Sciatic nerve (tissue), 2 donors: ENCODE data around the gene HARS1. TPM values are rescaled to one million over a fixed set of nuclear protein-coding genes. Genes with fewer than 3 reads are reported as not detected.
"Not testable (repeated sequence)": the region's sequence is repeated elsewhere in the genome, so short reads cannot be mapped to it uniquely, and the experiment has no call there.

Experiments
- ATAC-seq: fragments of 200-7000 bp; cut with Tn5 transposase; one replicate; pipeline ENCODE4 v1.9.1; 2020; ENCODE audit warnings: mild to moderate bottlenecking, moderate library complexity
- DNase-seq: peaks from one replicate; pipeline ENCODE4 v3.0.0-alpha.2; 2020; ENCODE audit warnings: low spot score
- intact Hi-C: fragments of 100-400 bp; cut with DNase I; formaldehyde crosslinking; loops from one replicate; pipeline ENCODE4 v1.14.2; 2022
- microRNA-seq: library from miRNA; unstranded; fragments of <30 nt; microRNA quantifications from one replicate; pipeline ENCODE4 v1.2.0, GENCODE V29; 2020
- total RNA-seq: library from RNA; stranded (reverse); fragmentation: NEBNext Ultra II Directional; extraction: Animal tissue kit (Norgen Biotek cat#: 25700); gene quantifications from one replicate; pipeline ENCODE4 v1.2.1, GENCODE V29; 2021
- donor health status: DM: no; HTN: no; CAD: no.
- donor health status: DM: no; HTN: no; CAD: no.

Gene HARS1
- total RNA-seq, 1 donor from 2014 or later: 43.3 TPM

DNA sequence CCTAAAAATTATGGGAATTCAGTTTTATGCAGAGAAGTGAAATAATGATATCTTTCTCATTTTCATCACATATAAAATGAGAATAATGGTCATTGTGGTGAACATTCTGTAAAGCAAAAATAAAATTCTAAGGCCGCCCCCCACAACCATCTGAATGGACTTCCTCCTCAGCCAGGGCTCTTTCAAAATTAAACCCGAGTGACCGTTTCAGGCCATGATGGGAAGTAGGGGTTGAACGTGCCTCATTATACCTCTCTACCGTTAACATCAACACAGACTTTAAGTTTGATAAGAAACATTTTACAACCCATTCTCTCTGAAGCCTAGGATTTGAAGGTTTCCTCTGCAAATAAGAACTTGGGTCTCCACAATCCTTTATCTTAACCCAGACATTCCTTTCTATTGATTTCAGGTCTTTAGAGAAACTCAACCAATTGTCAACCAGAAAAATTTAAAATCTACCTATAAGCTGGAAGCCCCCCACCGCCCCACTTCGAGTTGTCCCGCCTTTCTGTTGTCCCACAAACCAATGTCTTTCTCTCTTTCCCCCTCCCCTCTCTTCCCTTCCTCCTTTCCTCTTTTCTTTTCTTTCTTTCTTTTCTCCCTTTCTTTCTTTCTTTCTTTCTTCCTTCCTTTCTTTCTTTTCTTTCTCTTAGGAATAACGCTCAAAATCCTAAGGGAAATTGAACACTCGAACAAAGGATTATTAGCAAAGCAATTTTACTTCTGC, 53.6 kb downstream of the HARS1 start:
- DNase-seq (no peak), ATAC-seq (no peak)
- intact Hi-C loops: no loop called here

DNA sequence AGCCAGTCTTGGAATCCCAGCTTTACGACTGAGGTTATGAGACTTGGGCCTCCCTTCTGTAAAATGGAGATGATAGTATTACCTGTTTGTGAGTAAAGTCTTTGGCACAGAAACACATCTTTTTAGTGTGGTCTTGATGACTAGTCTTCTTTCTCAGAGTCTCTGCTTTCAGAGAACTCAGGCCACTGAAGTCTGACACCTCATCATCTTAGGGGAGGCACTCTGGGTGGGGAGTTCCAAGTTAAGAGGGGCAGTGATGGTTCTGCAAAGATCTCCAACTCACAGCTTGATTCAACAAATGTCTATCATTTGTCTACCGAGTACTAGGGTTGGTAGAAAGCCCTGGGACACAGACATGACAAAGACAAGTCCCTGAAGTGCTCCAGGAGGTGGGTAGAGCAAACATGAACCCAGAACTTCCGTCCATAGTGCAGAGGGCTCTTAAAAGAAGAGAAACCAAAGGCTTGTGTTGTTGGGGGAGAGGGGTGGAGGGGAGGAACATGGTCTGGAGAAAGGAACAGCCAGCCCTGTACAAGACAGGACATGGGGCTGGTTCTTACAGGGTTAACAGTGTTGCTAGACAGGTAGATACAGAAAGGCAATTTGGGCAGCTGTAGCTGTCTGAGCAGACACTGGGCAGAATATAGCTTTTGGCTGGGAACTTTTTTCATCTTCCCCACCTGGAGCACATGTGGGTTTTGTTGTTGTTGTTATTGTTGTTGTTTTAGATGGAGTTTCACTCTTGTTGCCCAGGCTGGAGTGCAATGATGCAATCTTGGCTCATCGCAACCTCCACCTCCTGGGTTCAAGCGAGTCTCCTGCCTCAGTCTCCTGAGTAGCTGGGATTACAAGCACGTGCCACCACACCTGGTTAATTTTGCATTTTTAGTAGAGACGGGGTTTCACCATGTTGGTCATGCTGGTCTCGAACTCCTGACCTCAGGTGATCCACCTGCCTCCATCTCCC, 55.6 kb downstream of the HARS1 start:
- intact Hi-C loops: no loop called here
- ATAC-seq: no peak
- DNase-seq: no peak

- ATAC-seq: no peak
- intact Hi-C loops: no loop called here
Measured at GRCh38 chr5:140634103-140634502, 57.1 kb downstream of the HARS1 start.

DNA sequence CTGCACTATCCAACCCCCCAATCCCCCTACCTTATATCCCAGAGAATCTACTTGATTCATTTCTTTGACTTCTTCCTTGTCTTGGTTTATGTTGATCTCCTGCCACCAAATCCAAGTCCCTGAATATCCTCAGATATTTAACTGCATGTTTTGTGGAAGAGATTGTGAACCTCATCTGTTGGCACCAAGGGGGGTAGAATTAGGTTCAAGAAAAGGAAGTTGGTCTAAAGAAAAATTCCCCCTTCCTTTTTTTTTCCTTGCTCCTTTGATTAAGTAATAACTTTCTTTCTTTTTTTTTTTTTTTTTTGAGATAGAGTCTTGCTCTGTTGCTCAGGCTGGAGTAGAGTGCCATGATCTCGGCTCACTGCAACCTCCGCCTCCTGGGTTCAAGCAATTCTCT, 57.7 kb downstream of the HARS1 start:
- no peak for ATAC-seq

More at GRCh38 chr5:140634103-140634502, 57.1 kb downstream of the HARS1 start:
- DNase-seq: no peak

DNA sequence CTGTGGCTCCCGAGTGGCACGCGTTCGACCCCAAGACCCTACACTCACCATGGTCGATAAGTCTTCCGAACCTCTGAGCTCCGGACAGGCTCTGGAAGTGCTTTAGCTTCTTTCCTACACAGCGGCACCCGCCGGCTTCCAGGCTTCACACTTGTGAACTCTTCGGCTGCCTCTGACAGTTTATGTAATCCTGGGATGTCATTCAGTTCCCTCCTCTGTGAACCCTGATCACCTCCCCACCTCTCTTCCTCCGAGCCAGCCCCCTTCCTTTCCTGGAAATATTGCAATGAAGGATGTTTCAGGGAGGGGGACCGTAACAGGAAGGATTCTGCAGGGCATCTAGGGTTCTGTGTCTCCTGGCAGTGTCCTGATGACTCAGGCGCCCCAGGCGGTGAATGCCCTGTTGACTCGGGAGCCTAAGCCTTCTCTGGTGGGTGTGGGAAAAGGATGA, 58.1 kb downstream of the HARS1 start, which contains the start of gene CD14:
Gene CD14 (minus strand): TSS at position 155 of the 451 bp plus-strand sequence. CDS start 104 bp downstream, at position 51.
- DNase-seq (peak; percentile 71), ATAC-seq (peak; percentile 82)
- intact Hi-C loops: no loop called here

More for the DNA sequence above, 57.7 kb downstream of the HARS1 start:
- intact Hi-C loops: no loop called here
- no peak for DNase-seq

- intact Hi-C loops: no loop called here
- ATAC-seq (peak; percentile 75), DNase-seq (peak; percentile 75)
Measured at GRCh38 chr5:140632366-140633020, 58.7 kb downstream of the HARS1 start.

DNA sequence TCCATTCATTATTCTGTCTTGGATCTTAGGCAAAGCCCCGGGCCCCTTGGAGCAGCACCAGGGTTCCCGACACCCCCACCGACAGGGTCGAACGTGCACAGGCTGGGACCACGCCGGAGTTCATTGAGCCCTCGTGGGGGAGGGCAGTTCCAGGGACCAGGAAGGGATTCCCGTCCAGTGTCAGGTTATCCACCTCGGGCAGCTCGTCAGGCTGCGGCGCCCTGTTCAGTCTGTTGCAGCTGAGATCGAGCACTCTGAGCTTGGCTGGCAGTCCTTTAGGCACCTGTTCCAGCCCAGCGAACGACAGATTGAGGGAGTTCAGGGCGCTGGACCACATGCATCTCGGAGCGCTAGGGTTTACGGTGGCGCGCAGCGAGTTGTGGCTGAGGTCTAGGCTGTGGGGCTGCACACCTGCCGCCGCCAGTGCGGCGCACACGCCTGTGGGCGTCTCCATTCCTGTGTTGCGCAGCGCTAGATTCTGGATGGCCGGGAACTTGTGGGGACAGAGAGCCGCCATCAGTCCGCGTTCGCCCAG, 59.3 kb downstream of the HARS1 start:
- intact Hi-C loops: no loop called here
- peak; percentile 2 for ATAC-seq

GRCh38 chr5:140631036-140631417, 60.1 kb downstream of the HARS1 start:
- ATAC-seq (no peak), DNase-seq (no peak)
- intact Hi-C loops: no loop called here

More for the DNA sequence above, 59.3 kb downstream of the HARS1 start:
- DNase-seq: no peak

GRCh38 chr5:140630292-140631035, 60.7 kb downstream of the HARS1 start:
- no peak for DNase-seq
- ATAC-seq: no peak
- intact Hi-C loops: no loop called here

DNA sequence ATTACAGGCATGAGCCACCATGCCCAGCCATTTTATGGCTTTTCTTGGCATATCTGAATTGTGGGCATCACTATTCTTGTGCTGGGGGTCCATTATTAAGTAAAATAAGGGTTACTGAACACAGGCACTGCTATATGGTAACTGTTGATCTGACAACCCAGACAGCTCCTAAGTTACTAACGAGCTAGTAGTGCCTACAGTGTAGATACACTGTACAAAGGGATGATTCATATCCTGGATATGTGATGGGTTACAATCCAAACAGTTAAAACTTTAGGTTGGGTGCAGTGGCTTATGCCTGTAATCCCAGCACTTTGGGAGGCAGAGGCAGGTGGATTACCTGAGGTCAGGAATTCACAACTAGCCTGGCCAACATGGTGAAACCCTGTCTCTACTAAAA, 62.5 kb downstream of the HARS1 start:
- ATAC-seq (no peak), DNase-seq (no peak)
- intact Hi-C loops: no loop called here

DNA sequence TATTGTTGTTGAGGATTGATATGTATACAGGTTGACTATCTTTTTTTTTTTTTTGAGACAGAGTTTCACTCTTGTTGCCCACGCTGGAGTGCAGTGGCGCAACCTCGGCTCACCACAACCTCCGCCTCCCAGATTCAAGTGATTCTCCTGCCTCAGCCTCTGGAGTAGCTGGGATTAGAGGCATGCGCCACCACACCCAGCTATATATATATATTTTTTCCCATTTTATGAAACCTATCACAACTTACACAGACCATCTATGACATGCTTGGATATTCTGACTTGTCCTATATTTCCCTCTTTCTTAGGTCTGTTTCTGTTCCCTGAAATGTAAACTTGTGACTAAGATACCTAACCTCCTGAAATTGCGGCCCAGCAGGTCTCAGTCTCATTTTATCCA, 63.2 kb downstream of the HARS1 start:
- DNase-seq (no peak), ATAC-seq (no peak)
- intact Hi-C loops: no loop called here

GRCh38 chr5:140624886-140625285, 66.3 kb downstream of the HARS1 start:
- DNase-seq, ATAC-seq, intact Hi-C loops: not testable (repeated sequence)

Small RNA genes within 50 kb of the gene (microRNA-seq; reads per million reads assigned to microRNA genes)
- 1.8 reads per million for gene MIR3655

Other genes starting within 250 kb of the HARS1 start
- 12.6 TPM for gene EIF4EBP3, start 143.7 kb downstream of the HARS1 start, total RNA-seq
- 23.2 TPM for gene SRA1, start 133.9 kb downstream of the HARS1 start, total RNA-seq
- gene APBB3, start 126.8 kb downstream of the HARS1 start, total RNA-seq: 43.1 TPM
- gene SLC35A4, start 126.5 kb downstream of the HARS1 start, total RNA-seq: 37.9 TPM
- 107 TPM for gene CD14, start 58.2 kb downstream of the HARS1 start, total RNA-seq
- gene TMCO6, start 51.9 kb downstream of the HARS1 start, total RNA-seq: 20.1 TPM
- 39.8 TPM for gene NDUFA2, start 43.7 kb downstream of the HARS1 start, total RNA-seq
- gene IK, start 43.5 kb downstream of the HARS1 start, total RNA-seq: 89.6 TPM
- gene WDR55, start 26.5 kb downstream of the HARS1 start, total RNA-seq: 16.0 TPM
- gene DND1, start 17.8 kb downstream of the HARS1 start, total RNA-seq: 1.4 TPM
- gene HARS2, start 85 bp upstream of the HARS1 start, total RNA-seq: 27.1 TPM
- 36.9 TPM for gene ZMAT2, start 9.1 kb upstream of the HARS1 start, total RNA-seq
- gene PCDHA1, start 94.8 kb upstream of the HARS1 start, total RNA-seq: not detected
- 0.13 TPM for gene PCDHA2, start 103.5 kb upstream of the HARS1 start, total RNA-seq
- 0.71 TPM for gene PCDHA3, start 109.7 kb upstream of the HARS1 start, total RNA-seq
- 0.85 TPM for gene PCDHA4, start 115.7 kb upstream of the HARS1 start, total RNA-seq
- 0.27 TPM for gene PCDHA5, start 130.2 kb upstream of the HARS1 start, total RNA-seq
- 0.76 TPM for gene PCDHA6, start 136.6 kb upstream of the HARS1 start, total RNA-seq
- 0.45 TPM for gene PCDHA7, start 142.9 kb upstream of the HARS1 start, total RNA-seq
- gene PCDHA8, start 149.8 kb upstream of the HARS1 start, total RNA-seq: 0.40 TPM
- 0.45 TPM for gene PCDHA9, start 157.0 kb upstream of the HARS1 start, total RNA-seq
- 2.9 TPM for gene PCDHA10, start 164.5 kb upstream of the HARS1 start, total RNA-seq
- gene PCDHA11, start 177.6 kb upstream of the HARS1 start, total RNA-seq: 1.4 TPM
- gene PCDHA12, start 183.9 kb upstream of the HARS1 start, total RNA-seq: 5.8 TPM
- 0.85 TPM for gene PCDHA13, start 190.8 kb upstream of the HARS1 start, total RNA-seq
- gene PCDHAC1, start 234.9 kb upstream of the HARS1 start, total RNA-seq: 0.71 TPM